Astrocyte (in vitro differentiated cells and primary cell): ENCODE data around the gene RPS21. TPM values are rescaled to one million over a fixed set of nuclear protein-coding genes. Genes with fewer than 3 reads are reported as not detected.

Source experiments
- DNase-seq: peaks from one replicate; pipeline ENCODE4 v3.0.0-alpha.2; 2010; ENCODE audit warnings: low read depth
- FAIRE-seq: peaks from 2 replicates; lab custom pipeline; 2011; peaks lifted over from hg19 to GRCh38; lab: Jason Lieb, UNC
- H2AFZ ChIP-seq: 2 replicates; pipeline ENCODE4 v1.6.0; 2012; ENCODE audit warnings: low read depth, low read length, inconsistent platforms
- H3K27ac ChIP-seq: 2 replicates; pipeline ENCODE4 v1.5.1; 2011; ENCODE audit warnings: low read depth, low read length, inconsistent platforms
- H3K27me3 ChIP-seq: 2 replicates; pipeline ENCODE4 v1.6.0; 2011; ENCODE audit warnings: low read length, inconsistent platforms; ENCODE audit not compliant: insufficient read depth
- H3K36me3 ChIP-seq: 2 replicates; pipeline ENCODE4 v1.5.1; 2011; ENCODE audit warnings: low read length, inconsistent platforms; ENCODE audit not compliant: insufficient read depth
- H3K4me1 ChIP-seq: 2 replicates; pipeline ENCODE4 v1.5.1; 2011; ENCODE audit warnings: low read length, inconsistent platforms; ENCODE audit not compliant: insufficient read depth
- H3K4me2 ChIP-seq: 2 replicates; pipeline ENCODE4 v1.6.0; 2012; ENCODE audit warnings: low read length, inconsistent platforms
- H3K4me3 ChIP-seq: 2 replicates; pipeline ENCODE4 v1.5.1; 2011; ENCODE audit warnings: low read depth, mild to moderate bottlenecking, low read length, inconsistent platforms; ENCODE audit not compliant: insufficient read depth
- H3K79me2 ChIP-seq: 2 replicates; pipeline ENCODE4 v1.6.0; 2012; ENCODE audit warnings: mild to moderate bottlenecking, low read length, inconsistent platforms; ENCODE audit not compliant: insufficient read depth
- H3K9ac ChIP-seq: 2 replicates; pipeline ENCODE4 v1.6.0; 2012; ENCODE audit warnings: mild to moderate bottlenecking, low read length, inconsistent platforms
- H3K9me3 ChIP-seq: 2 replicates; pipeline ENCODE4 v1.5.1; 2012; ENCODE audit warnings: low read depth, mild to moderate bottlenecking, low read length, inconsistent platforms; ENCODE audit not compliant: insufficient read depth
- H4K20me1 ChIP-seq: 2 replicates; pipeline ENCODE4 v1.6.0; 2012; ENCODE audit warnings: low read length, inconsistent platforms; ENCODE audit not compliant: insufficient read depth
- H3K27ac Mint-ChIP-seq: one replicate; pipeline ENCODE4 v1.8.0; 2021; ENCODE audit warnings: mild to moderate bottlenecking, mixed read lengths; ENCODE audit not compliant: unreplicated experiment
- H3K27me3 Mint-ChIP-seq: one replicate; pipeline ENCODE4 v1.8.0; 2021; ENCODE audit warnings: low read depth, mixed read lengths; ENCODE audit not compliant: unreplicated experiment
- H3K36me3 Mint-ChIP-seq: one replicate; pipeline ENCODE4 v1.8.0; 2021; ENCODE audit warnings: low read depth, mixed read lengths; ENCODE audit not compliant: unreplicated experiment
- H3K4me1 Mint-ChIP-seq: one replicate; pipeline ENCODE4 v1.8.0; 2021; ENCODE audit warnings: low read depth, mixed read lengths; ENCODE audit not compliant: unreplicated experiment
- H3K4me3 Mint-ChIP-seq: one replicate; pipeline ENCODE4 v1.8.0; 2021; ENCODE audit warnings: mild to moderate bottlenecking, moderate library complexity, mixed read lengths; ENCODE audit not compliant: unreplicated experiment
- H3K9me3 Mint-ChIP-seq: one replicate; pipeline ENCODE4 v1.8.0; 2021; ENCODE audit warnings: mild to moderate bottlenecking, mixed read lengths; ENCODE audit not compliant: unreplicated experiment
- CTCF ChIP-seq: IDR thresholded peaks from 2 replicates; pipeline ENCODE4 v1.5.1; 2011; ENCODE audit warnings: low read depth, mild to moderate bottlenecking, inconsistent platforms, low read length, moderate library complexity; ENCODE audit not compliant: insufficient read depth
- EZH2 ChIP-seq: IDR thresholded peaks from 2 replicates; pipeline ENCODE4 v1.6.1; 2012; ENCODE audit warnings: mild to moderate bottlenecking, low read length, inconsistent platforms; ENCODE audit not compliant: insufficient read depth
- total RNA-seq: library from RNA; stranded (reverse); gene quantifications from 2 replicates; pipeline ENCODE4 v1.2.1, GENCODE V29; 2021

RPS21 gene
- total RNA-seq, 1 donor from 2014 or later, result 1,251 TPM

- Histone ChIP-seq H3K4me3 (no peak overlapping the region), H3K27me3 (no peaks in the 10 kb centered on the region), H2AFZ (no peak overlapping the region), H3K9ac (no peak overlapping the region), H3K4me2 (no peak overlapping the region), H3K36me3 (no peaks in the 10 kb centered on the region), H4K20me1 (peaks cover 29% of the 10 kb centered on the region), H3K4me1 (peaks cover 8% of the 10 kb centered on the region), H3K79me2 (peaks cover 4% of the 10 kb centered on the region), H3K27ac (no peak overlapping the region), H3K9me3 (no peaks in the 10 kb centered on the region)
- Mint-ChIP-seq H3K4me1 (peaks cover 3% of the 10 kb centered on the region), H3K4me3 (peak overlapping the region; percentile 54), H3K27ac (no peak overlapping the region), H3K9me3 (no peaks in the 10 kb centered on the region), H3K27me3 (peaks cover 12% of the 10 kb centered on the region), H3K36me3 (peaks cover 5% of the 10 kb centered on the region)
- TF ChIP-seq CTCF, result no peak
- DNase-seq (no peak), FAIRE-seq (no peak)
Observed at GRCh38 chr20:62408055-62408454, 21.2 kb downstream of the RPS21 start.

- no peaks in the 10 kb centered on the region for H3K9me3 Mint-ChIP-seq
- H3K27me3 ChIP-seq, result no peaks in the 10 kb centered on the region
- TF ChIP-seq EZH2, result no peak
- no peak overlapping the region for H2AFZ ChIP-seq
- peaks cover 8% of the 10 kb centered on the region for H3K4me1 ChIP-seq
- H4K20me1 ChIP-seq, result peaks cover 25% of the 10 kb centered on the region
- H3K27ac ChIP-seq, result no peak overlapping the region
- peaks cover 3% of the 10 kb centered on the region for H3K4me1 Mint-ChIP-seq
- peaks cover 4% of the 10 kb centered on the region for H3K36me3 Mint-ChIP-seq
- no peak overlapping the region for H3K4me3 Mint-ChIP-seq
- no peaks in the 10 kb centered on the region for H3K36me3 ChIP-seq
- no peaks in the 10 kb centered on the region for H3K9me3 ChIP-seq
- no peak overlapping the region for H3K4me3 ChIP-seq
- no peak overlapping the region for H3K4me2 ChIP-seq
- FAIRE-seq (no peak), DNase-seq (no peak)
- peaks cover 12% of the 10 kb centered on the region for H3K27me3 Mint-ChIP-seq
- no peak overlapping the region for H3K9ac ChIP-seq
- no peak overlapping the region for H3K27ac Mint-ChIP-seq
- H3K79me2 ChIP-seq, result peaks cover 4% of the 10 kb centered on the region
Observed at GRCh38 chr20:62408640-62409039, 21.7 kb downstream of the RPS21 start.

GRCh38 chr20:62409086-62409853 lies 22.4 kb downstream of the RPS21 start:
- H3K4me1 ChIP-seq, result peaks cover 8% of the 10 kb centered on the region

More at GRCh38 chr20:62409086-62409853, 22.4 kb downstream of the RPS21 start:
- no peak overlapping the region for H3K27ac ChIP-seq
- H3K4me3 ChIP-seq, result no peak overlapping the region
- H3K79me2 ChIP-seq, result peaks cover 4% of the 10 kb centered on the region
- H3K4me2 ChIP-seq, result no peak overlapping the region
- TF ChIP-seq CTCF, result no peak
- TF ChIP-seq EZH2, result no peak
- Mint-ChIP-seq H3K9me3 (no peaks in the 10 kb centered on the region), H3K27me3 (peaks cover 12% of the 10 kb centered on the region), H3K36me3 (peaks cover 2% of the 10 kb centered on the region), H3K27ac (no peak overlapping the region), H3K4me3 (no peak overlapping the region), H3K4me1 (peaks cover 3% of the 10 kb centered on the region)
- DNase-seq (no peak), FAIRE-seq (no peak)
- no peaks in the 10 kb centered on the region for H3K9me3 ChIP-seq
- no peaks in the 10 kb centered on the region for H3K36me3 ChIP-seq
- no peak overlapping the region for H3K9ac ChIP-seq
- peaks cover 23% of the 10 kb centered on the region for H4K20me1 ChIP-seq
- H3K27me3 ChIP-seq, result no peaks in the 10 kb centered on the region
- H2AFZ ChIP-seq, result no peak overlapping the region
